Small intestine (tissue), 7 donors: ENCODE measurements around the gene LRRFIP2. TPM values are rescaled to one million over a fixed set of nuclear protein-coding genes. Genes with fewer than 3 reads are reported as not detected.
A peak's percentile ranks its signal among the peaks of the same experiment; 100 is the strongest.
"Not testable (repeated sequence)": the region's sequence is repeated elsewhere in the genome, so short reads cannot be mapped to it uniquely, and the experiment has no call there.

Experiments used
- DNase-seq, 2 donors: peaks; one replicate each; pipeline versions ENCODE4 v3.0.0 to v3.0.0-alpha.2; 2013
- FAIRE-seq: peaks from 2 replicates; lab custom pipeline; 2012; peaks lifted over from hg19 to GRCh38; lab: Jason Lieb, UNC
- H3K27ac ChIP-seq, 3 donors: one replicate each; pipeline ENCODE4 v1.5.1; 2013; ENCODE audit warnings: low read length in 2 of 3, mild to moderate bottlenecking in 2 of 3, control low read depth in 1 of 3, inconsistent platforms in 1 of 3, low read depth in 1 of 3, moderate library complexity in 1 of 3
- H3K27me3 ChIP-seq, 3 donors: one replicate each; pipeline ENCODE4 v1.6.1; 2013; ENCODE audit warnings: low read length in 3 of 3, inconsistent platforms in 1 of 3; ENCODE audit not compliant: control insufficient read depth in 3 of 3, insufficient read depth in 3 of 3
- H3K36me3 ChIP-seq, 3 donors: one replicate each; pipeline ENCODE4 v1.6.1; 2013; ENCODE audit warnings: low read length in 3 of 3, inconsistent platforms in 1 of 3, low read depth in 1 of 3, mild to moderate bottlenecking in 1 of 3, moderate library complexity in 1 of 3; ENCODE audit not compliant: control insufficient read depth in 3 of 3, insufficient read depth in 2 of 3
- H3K4me1 ChIP-seq, 3 donors: one replicate each; pipeline ENCODE4 v1.6.1; 2013; ENCODE audit warnings: low read length in 2 of 3, inconsistent platforms in 1 of 3, low read depth in 1 of 3, mild to moderate bottlenecking in 1 of 3, moderate library complexity in 1 of 3; ENCODE audit not compliant: control insufficient read depth in 3 of 3, insufficient read depth in 2 of 3
- H3K4me3 ChIP-seq, 3 donors: one replicate each; pipeline ENCODE4 v1.5.1; 2013; ENCODE audit warnings: low read length in 3 of 3, control low read depth in 1 of 3, inconsistent platforms in 1 of 3, low read depth in 1 of 3, mild to moderate bottlenecking in 1 of 3, moderate library complexity in 1 of 3
- H3K9me3 ChIP-seq, 2 donors: one replicate each; pipeline ENCODE4 v1.6.1; 2013; ENCODE audit warnings: low read depth in 1 of 2, low read length in 1 of 2; ENCODE audit not compliant: control insufficient read depth in 2 of 2, insufficient read depth in 1 of 2
- WGBS, 3 donors: extraction: QIAGEN DNeasy Blood & Tissue Kit; methylation state at CpG; one replicate each; pipeline ENCODE4 v1.1.7; 2013; 5-methylcytosine and 5-hydroxymethylcytosine counted together
- polyA plus RNA-seq, 4 donors: library from polyadenylated mRNA; stranded (reverse) in 3 of 4; unstranded in 1 of 4; fragments of 200-250 nt in 3 of 4; fragments of 120-200 nt in 1 of 4; gene quantifications; one replicate each; pipeline versions ENCODE4 v1.2.1 to v1.2.3, GENCODE V29; 2013
- donor health status: healthy with polysubstance abuse.
- donor health status: control.
- donor health status: control.
- donor health status: Bipolar disorder and iron deficiency.
- donor health status: healthy.

LRRFIP2 gene
- polyA plus RNA-seq, 4 donors: 36.3 to 87.2 (median 46.4) TPM

GRCh38 chr3:37050282-37050681 lies 124.1 kb downstream of the LRRFIP2 start:
- Histone ChIP-seq H3K4me1 (no peaks in the 10 kb centered on the region), H3K4me3 (no peak overlapping the region), H3K9me3 (no peaks in the 10 kb centered on the region), H3K27ac (no peak overlapping the region), H3K36me3 (peaks cover 11 to 41% (median 29%) of the 10 kb centered on the region in 3 donors), H3K27me3 (no peaks in the 10 kb centered on the region)
- FAIRE-seq (no peak), DNase-seq (peak in 1 of 2 donors; percentile 11)
- WGBS, 3 donors: 85 to 96% (median 90%) methylated on average over 1 of the region's 1 CpG

GRCh38 chr3:37042712-37043111 lies 131.7 kb downstream of the LRRFIP2 start:
- not testable (repeated sequence) for FAIRE-seq, H3K4me3 ChIP-seq, H3K9me3 ChIP-seq, H3K27ac ChIP-seq, H3K4me1 ChIP-seq, DNase-seq, H3K27me3 ChIP-seq
- peaks cover 7 to 19% (median 15%) of the 10 kb centered on the region in 3 donors for H3K36me3 ChIP-seq
- WGBS, 3 donors: 73 to 94% (median 90%) methylated on average over 3 of the region's 3 CpGs

DNA sequence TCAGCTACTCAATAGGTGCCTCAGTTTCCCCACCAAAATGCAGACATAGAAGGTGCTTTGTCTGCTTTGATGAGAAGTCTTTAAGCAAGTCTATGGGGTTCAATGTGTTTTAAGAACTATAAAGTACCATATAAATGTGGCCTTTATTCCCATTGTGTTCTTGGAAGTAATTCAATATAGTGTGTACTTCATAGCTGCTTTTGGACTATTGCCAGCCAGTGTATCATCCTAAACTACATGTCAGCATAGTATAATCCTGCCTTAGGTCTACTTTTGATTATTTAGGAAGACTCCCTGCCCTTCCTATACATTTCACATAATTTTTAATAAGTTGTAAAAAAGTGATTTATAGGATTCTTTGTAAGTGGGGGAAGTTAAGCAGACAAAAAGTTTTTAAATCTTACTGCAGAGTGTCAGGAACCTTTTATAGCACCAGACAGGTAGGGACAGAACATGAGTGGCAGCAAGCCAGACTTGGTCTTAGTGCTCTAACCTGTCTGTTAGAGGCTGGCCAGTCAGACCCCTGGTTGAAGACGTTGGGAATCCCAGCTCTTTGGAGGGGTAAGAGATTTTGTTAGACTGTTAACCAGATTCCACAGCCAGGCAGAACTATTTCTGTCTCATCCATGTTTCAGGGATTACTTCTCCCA lies 132.7 kb downstream of the LRRFIP2 start:
- H3K9me3 ChIP-seq: peaks cover 0 to 3% of the 10 kb centered on the region in 2 donors
- H3K27ac ChIP-seq: peak overlapping the region in 1 of 3 donors; percentile 31
- no peak for DNase-seq
- no peaks in the 10 kb centered on the region for H3K4me1 ChIP-seq
- 67 to 69% (median 68%) methylated on average over 1 of the region's 1 CpG for WGBS, 3 donors
- H3K27me3 ChIP-seq: no peaks in the 10 kb centered on the region
- H3K4me3 ChIP-seq: no peak overlapping the region
- peaks cover 7 to 17% (median 11%) of the 10 kb centered on the region in 3 donors for H3K36me3 ChIP-seq
- FAIRE-seq: no peak

DNA sequence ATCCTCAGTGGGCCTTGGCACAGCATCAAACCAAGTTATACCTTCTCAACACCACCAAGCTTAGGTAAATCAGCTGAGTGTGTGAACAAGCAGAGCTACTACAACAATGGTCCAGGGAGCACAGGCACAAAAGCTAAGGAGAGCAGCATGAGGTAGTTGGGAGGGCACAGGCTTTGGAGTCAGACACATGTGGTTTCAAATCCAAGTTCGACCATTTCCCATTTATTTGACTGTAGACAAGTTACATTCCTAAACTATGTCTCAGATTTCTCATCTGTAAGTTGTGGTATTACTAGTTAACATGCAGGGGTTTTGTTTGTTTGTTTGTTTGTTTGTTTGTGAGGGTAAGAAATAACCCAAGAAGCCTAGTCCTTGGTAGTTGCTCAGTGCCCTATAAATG lies 134.2 kb downstream of the LRRFIP2 start:
- no peak for FAIRE-seq
- no peak for DNase-seq

GRCh38 chr3:37039161-37039846 lies 135.1 kb downstream of the LRRFIP2 start:
- peaks cover 0 to 18% of the 10 kb centered on the region in 2 donors for H3K9me3 ChIP-seq
- H3K36me3 ChIP-seq: peaks cover 13 to 23% (median 14%) of the 10 kb centered on the region in 3 donors
- H3K4me3 ChIP-seq: no peak overlapping the region
- no peaks in the 10 kb centered on the region for H3K4me1 ChIP-seq
- DNase-seq: no peak
- no peak for FAIRE-seq
- 92 to 100% (median 97%) methylated on average over 1 of the region's 1 CpG for WGBS, 3 donors
- no peak overlapping the region for H3K27ac ChIP-seq
- H3K27me3 ChIP-seq: no peaks in the 10 kb centered on the region

More for the DNA sequence above, 134.2 kb downstream of the LRRFIP2 start:
- Histone ChIP-seq H3K4me1 (no peaks in the 10 kb centered on the region), H3K27me3 (no peaks in the 10 kb centered on the region), H3K4me3 (no peak overlapping the region), H3K27ac (no peak overlapping the region), H3K36me3 (peaks cover 9 to 23% (median 14%) of the 10 kb centered on the region in 3 donors), H3K9me3 (peaks cover 0 to 15% of the 10 kb centered on the region in 2 donors)
- 85 to 96% (median 87%) methylated on average over 1 of the region's 1 CpG for WGBS, 3 donors

DNA sequence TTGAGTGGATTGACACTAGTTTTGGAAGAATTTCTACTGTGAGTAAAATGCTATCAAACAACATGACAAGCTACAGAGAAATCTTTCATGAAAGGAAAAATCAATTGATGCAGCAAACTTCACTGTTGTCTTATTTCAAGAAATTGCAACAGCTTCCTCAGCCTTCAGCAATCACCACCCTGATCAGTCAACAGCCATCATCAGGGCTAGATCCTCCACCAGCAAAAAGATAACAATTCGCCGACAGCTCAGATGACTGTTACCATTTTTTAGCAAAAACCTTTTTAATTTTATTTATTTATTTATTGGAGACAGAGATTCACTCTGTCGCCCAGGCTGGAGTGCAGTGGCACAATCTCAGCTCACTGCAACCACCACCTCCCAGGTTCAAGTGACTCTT lies 137.0 kb downstream of the LRRFIP2 start:
- WGBS, 3 donors: 97% methylated on average over 3 of the region's 3 CpGs
- DNase-seq (no peak), FAIRE-seq (no peak)
- H3K36me3 ChIP-seq: peaks cover 13 to 27% (median 17%) of the 10 kb centered on the region in 3 donors
- no peaks in the 10 kb centered on the region for H3K27me3 ChIP-seq
- H3K27ac ChIP-seq: no peak overlapping the region
- H3K9me3 ChIP-seq: peaks cover 0 to 19% of the 10 kb centered on the region in 2 donors
- no peak overlapping the region for H3K4me3 ChIP-seq
- no peaks in the 10 kb centered on the region for H3K4me1 ChIP-seq

DNA sequence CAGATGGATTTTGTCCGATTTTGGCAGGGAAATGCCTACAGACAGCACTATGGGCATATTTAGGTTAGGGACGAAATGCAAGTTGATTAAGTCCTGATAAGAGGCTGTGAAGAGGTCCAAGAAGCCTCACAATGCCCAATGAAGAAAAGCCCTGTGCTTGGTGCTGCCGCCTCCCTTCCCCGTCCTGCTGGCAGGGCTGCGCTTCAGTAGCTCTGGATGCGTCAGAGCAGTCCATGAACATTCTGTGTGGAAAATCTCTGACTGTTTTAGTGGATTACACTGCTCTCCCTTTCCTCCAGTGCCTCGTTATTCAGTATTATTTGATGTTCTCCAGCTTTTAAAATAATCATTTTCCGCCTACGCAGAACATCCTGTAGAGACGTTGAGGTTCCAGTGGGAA lies 141.4 kb downstream of the LRRFIP2 start:
- H3K4me1 ChIP-seq: no peaks in the 10 kb centered on the region
- no peak overlapping the region for H3K27ac ChIP-seq
- WGBS, 3 donors: 81 to 94% (median 90%) methylated on average over 10 of the region's 10 CpGs

DNA sequence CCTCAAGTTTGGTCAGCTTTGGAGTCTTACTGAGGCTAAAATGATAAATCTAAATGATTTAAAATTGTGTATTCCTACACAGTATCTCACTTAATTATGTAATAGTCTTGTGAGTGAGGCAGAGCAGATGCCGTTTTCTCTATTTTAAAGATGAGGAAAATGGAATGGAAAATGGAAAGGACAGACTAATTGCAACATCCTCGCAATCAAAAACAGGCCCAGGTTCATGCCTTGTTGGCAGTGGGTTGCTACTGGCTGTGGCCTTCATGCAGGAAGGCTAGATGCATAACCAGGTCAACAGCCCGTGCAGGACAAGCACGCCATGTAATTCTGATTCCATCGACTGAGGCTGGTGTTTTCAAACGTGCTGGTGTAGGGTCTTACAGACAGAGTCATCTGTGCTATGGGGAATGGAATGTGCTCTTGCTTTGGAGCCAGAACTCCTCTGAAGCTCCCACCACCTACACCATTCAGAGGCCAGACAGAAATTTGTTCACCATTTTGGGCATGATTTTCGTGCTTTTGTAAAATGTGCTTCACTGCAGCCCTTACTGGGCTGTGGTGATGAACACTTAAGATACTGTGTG lies 143.2 kb downstream of the LRRFIP2 start:
- DNase-seq: no peak
- Histone ChIP-seq H3K4me1 (no peaks in the 10 kb centered on the region), H3K4me3 (no peak overlapping the region), H3K9me3 (peaks cover 0 to 14% of the 10 kb centered on the region in 2 donors), H3K27me3 (no peaks in the 10 kb centered on the region), H3K27ac (no peak overlapping the region), H3K36me3 (peaks cover 15 to 50% (median 27%) of the 10 kb centered on the region in 3 donors)
- no peak for FAIRE-seq
- 87 to 94% (median 93%) methylated on average over 7 of the region's 7 CpGs for WGBS, 3 donors

More for the DNA sequence above, 141.4 kb downstream of the LRRFIP2 start:
- no peak overlapping the region for H3K4me3 ChIP-seq
- no peaks in the 10 kb centered on the region for H3K27me3 ChIP-seq
- FAIRE-seq (no peak), DNase-seq (no peak)
- peaks cover 15 to 42% (median 27%) of the 10 kb centered on the region in 3 donors for H3K36me3 ChIP-seq
- H3K9me3 ChIP-seq: peaks cover 0 to 19% of the 10 kb centered on the region in 2 donors
